GM18499 (cell line): ENCODE measurements around the gene OCEL1.
"Not testable (repeated sequence)": the region's sequence is repeated elsewhere in the genome, so short reads cannot be mapped to it uniquely, and the experiment has no call there.

Source experiments
- ATAC-seq: cut with Tn5 transposase; IDR thresholded peaks from one replicate; pipeline ENCODE4 v1.9.1; 2021; ENCODE audit warnings: moderate number of reproducible peaks; ENCODE audit not compliant: insufficient read depth, unreplicated experiment

Gene OCEL1, protein sequence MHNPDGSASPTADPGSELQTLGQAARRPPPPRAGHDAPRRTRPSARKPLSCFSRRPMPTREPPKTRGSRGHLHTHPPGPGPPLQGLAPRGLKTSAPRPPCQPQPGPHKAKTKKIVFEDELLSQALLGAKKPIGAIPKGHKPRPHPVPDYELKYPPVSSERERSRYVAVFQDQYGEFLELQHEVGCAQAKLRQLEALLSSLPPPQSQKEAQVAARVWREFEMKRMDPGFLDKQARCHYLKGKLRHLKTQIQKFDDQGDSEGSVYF

DNA sequence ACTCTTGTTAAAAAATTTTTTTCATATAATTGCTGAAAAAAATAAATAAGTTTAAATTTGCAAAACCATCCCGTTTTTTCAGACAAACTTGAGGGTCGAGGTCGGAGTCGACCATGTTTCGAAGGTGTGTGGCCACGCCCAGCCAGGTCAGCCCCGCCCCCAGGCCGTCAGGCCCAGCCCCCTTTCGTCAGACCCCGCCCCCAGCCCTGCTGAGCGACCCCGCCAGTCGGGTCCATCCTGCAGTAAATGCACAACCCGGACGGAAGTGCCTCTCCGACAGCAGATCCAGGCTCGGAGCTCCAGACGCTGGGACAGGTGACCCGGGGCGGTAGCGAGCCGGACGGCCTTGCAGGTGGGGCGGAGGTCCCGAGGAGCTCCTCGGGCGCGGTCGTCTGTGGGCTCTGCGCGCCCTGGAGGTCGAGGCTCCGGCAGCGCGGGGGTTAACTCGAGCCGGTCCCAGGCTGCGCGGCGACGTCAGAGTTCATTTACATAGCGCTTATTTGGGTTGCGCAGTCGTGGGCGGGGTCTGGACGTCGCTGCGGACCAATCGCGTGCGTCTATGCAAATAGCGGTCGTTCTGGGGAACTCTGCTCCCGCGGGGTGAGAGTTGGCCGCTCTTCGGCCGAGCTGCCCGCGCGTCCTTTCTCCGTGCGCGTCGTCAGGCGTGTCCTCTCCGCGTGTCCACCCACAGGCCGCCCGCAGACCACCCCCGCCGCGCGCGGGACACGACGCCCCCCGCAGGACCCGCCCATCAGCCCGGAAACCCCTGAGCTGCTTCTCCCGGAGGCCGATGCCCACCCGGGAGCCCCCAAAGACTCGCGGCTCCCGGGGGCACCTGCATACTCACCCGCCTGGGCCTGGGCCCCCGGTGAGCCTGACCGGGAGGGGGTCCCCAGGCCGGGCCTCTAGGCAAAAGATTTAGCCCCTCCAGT, at the start of gene OCEL1:
Gene OCEL1, plus strand, starts transcription at position 225 of the 932 bp plus-strand sequence. Its CDS starts 22 bp downstream, at position 247.
- peak; percentile 62 for ATAC-seq

DNA sequence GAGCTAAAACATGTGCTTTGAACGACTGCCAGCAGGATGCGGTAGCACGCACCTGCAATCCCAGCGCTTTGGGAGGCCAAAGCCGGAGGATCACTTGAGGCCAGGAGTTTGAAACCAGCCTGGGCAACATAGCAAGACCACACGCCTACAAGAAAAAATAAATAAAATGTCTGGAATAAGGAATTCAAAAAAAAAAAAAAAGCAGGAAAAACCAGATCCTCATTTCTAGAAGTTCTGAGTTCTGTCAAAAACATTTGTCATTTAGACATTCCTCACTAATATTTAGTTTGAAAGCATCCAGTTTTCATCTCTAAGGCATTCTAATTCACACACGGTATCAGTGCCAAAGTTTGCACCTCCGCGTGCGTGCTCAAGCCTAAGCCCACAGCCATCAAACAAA, 47.7 kb upstream of the OCEL1 start:
- no peak for ATAC-seq

DNA sequence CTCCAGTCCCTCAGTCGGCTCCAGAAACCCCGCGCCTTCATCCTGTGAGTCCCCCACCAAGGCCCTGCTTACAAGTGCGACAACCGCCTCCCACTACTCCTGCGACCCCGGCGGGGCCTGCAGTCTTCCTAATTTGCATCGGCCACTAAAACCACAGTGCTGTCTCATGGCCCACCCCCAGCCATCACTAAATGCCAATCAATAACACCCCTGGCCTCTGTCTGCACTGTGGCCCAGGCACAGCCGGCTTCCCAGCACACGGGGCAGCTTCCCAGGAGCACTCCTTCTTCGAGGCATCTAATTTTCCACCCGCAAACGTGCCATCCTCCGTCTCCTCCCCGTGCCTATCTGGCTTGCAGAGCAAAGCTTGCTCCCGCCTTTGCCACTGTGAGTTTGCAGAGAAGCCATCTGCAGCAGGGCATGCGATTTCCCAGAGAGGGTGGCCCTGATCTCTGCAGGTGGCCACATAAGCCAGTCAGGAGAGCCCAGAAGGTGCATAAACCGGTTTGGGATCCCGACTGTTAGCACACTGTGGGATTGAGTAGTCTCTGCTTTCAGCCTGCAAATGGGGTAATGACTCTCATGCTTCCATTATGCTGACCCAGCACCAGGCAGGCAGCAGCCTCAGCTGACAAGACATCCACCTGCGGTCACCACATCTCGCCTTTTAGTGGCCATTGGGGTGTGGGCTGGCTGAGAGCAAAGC, 44.9 kb upstream of the OCEL1 start:
- no peak for ATAC-seq

DNA sequence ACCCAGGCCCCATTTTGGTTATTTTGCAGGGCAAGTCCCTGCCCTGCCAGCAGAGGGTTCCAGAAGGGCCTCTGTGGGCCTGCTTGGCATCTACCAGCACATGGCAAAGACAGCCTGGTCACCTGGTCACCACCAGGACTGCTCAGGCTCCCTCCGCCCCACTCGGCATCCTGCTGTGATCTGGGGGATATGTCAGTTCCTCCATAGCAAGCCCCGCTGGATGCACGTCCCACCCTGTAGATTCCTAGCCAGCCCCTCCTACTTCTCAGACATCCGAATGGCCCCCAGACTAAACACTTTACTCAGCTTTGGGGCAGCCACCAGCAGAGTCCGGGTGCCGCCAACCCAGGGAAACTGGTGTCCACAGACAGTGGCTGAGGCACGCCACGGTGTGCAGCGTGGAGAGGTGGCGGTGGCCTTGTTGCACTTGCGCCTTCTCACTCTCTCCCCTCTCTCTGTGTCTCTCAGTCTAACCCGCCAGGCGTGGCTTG, 42.7 kb upstream of the OCEL1 start:
- ATAC-seq: no peak

DNA sequence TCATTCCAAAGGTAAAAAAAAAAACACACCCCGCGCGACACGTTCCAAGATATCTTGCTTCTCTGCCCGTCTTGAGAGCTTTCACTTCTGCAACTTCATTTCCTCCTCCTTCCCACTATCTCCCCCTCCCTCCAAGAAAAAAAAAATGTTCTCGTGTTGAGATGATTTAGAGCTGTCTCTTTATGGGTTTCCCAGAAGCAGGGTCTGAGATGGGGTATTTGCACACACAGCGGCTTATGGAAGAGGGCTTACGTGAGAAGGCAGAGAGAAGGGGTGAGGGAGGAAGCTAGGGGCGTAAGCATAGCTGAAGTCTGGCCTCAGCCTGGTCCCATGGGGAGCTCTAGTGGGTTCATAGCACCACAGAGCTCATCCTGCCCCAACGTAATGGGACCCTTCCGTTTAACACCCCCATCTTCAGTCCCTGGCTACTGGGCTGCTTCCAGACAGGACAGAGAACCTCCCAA, 42.1 kb upstream of the OCEL1 start:
- no peak for ATAC-seq

DNA sequence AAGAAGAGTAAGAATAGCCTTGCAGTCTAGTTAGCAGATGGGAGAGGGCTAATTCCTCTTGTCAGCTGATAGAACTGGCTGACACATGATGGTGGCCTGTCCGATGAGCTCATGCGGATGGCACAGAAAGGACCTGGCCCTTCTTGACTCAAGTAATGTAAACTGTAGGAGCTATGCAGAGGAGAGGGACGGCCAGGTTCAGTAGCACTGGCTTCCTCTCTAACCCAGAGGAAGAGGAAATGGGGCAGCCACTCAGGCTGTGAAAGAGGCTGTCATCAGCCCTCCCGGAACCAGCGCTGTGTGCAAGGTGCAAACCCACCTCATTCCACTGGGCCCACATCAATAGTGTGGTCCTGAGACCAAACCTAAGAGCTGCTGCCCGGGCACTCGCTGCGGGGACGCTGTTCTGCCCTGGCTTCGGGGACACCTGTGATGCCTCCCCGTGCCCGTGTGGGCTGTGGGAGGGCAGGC, 41.6 kb upstream of the OCEL1 start:
- no peak for ATAC-seq

DNA sequence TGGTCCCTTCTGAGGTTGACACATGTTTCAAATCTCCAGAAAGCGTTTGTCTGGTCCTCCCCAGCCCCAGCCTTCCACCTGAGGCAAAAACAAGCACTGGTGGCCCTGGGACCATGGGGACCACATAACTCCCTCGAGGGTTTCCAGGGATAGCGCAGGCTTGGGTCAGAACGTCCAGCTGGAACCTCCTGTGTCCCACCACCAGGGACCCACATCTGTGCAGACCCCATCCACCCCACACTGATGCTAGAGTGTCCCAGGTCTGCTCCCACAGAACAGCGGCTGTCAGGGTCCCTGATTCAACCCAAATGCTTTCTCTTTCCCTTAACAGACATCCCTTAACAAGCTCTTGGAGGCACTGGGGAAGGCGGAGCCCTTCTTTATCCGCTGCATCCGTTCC, 40.4 kb upstream of the OCEL1 start:
- no peak for ATAC-seq

DNA sequence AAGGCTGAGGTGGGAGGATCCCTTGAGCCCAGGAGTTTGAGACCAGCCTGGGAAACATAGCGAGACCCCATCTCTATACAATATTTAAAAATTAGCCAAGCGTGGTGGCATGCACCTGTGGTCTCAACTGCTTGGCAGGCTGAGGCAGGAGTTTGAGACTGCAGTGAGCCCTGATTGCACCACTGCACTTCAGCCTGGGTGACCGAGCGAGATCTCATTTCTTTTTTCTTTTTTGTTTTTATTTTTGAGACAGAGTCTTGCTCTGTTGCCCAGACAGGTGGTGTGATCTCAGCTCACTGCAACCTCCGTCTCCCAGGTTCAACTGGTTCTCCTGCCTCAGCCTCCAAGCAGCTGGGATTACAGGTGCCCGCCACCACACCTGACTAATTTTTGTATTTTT, 34.3 kb upstream of the OCEL1 start:
- ATAC-seq: not testable (repeated sequence)

DNA sequence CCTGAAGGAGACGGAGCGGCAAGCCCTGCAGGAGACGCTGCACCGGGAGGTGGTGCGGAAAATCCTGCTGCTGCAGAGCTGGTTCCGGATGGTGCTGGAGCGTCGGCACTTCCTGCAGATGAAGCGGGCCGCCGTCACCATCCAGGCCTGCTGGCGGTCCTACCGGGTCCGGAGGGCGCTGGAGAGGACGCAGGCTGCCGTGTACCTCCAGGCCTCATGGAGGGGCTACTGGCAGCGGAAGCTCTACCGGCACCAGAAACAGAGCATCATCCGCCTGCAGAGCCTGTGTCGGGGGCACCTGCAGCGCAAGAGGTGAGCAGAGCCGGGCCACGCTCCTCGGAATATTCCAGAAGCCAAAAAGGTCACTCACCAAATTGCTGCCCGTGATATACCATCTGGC, 33.3 kb upstream of the OCEL1 start:
- no peak for ATAC-seq

DNA sequence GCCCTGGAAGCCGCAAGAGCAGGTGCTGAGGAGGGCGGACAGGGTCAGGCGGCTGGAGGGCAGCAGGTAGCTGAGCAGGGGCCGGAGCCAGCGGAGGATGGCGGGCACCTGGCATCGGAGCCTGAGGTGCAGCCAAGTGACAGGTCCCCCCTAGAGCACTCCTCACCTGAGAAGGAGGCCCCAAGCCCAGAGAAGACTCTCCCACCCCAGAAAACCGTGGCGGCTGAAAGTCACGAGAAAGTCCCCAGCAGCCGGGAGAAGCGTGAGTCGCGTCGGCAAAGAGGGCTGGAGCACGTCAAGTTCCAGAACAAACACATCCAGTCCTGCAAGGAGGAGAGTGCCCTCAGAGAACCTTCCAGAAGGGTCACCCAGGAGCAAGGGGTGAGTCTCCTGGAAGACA, 31.4 kb upstream of the OCEL1 start:
- ATAC-seq: no peak

DNA sequence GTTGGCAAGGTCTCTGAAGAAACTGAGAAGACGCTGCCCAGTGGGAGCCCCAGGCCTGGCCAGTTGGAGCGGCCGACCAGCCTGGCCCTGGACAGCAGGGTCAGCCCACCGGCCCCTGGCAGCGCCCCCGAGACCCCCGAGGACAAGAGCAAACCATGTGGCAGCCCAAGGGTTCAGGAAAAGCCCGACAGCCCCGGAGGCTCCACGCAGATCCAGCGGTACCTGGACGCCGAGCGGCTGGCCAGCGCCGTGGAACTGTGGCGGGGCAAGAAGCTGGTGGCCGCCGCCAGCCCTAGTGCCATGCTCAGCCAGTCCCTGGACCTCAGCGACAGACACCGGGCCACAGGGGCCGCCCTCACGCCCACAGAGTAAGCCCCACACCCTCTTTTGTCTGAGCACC, 30.9 kb upstream of the OCEL1 start:
- ATAC-seq: no peak

DNA sequence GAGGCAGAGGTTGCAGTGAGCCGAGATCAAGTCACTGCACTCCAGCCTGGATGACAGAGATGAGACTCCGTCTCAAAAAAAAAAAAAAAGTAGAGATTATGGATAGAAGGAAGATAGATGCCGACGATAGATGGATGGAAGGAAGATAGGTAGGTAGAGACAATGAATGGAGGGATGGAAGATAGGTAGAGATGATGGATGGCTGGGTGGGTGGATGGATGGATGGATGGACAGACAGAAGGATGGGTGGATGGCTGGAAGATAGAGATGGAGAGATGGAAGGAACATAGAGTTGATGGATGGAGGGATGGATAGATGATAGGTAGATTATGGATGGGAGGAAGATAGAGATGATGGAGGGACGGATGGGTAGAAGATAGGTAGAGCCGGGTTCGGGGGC, 29.4 kb upstream of the OCEL1 start:
- no peak for ATAC-seq

DNA sequence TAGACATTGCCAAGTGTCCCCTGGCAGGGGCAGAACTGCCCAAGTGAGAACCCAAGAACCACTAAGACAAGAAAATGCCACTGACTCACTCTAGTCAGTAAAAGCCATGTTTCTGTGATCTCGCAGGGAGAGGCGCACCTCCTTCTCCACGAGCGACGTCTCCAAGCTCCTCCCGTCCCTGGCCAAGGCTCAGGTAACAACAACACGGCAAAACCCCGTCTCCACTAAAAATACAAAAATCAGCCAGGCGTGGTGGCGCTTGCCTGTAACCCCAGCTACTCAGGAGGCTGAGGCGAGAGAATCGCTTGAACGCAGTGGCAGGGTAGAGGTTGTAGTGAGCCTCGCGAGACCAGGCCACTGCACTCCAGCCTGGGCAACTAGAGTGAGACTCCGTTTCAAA, 28.4 kb upstream of the OCEL1 start:
- no peak for ATAC-seq

DNA sequence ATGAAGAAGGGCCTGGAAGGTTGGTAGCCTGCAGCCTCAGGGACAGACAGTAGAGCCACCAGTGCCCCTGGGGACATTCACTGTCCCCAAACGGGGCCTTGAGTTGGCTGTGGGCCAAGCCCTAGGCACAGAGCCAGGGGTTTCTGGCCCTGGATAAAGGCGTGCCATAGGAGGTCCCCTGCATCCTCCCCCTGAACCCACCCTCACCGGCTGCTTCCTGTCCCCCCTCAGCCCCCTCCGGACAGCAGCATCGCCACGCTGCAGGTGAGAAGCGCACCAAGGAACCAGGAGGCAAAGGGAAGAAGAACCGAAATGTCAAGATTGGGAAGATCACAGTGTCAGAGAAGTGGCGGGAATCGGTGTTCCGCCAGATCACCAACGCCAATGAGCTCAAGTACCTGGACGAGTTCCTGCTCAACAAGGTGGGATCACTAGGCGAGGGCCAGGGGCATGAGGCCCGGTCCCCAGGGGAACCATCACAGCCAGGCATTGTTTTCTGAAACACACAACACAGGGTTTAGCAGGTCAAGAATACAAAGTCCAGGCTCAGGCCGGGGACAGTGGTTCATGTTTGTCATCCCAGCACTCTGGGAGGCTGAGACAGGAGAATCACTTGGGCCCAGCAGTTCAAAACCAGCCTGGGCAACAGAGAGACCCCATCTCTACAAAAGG, 25.5 kb upstream of the OCEL1 start:
- ATAC-seq: no peak

DNA sequence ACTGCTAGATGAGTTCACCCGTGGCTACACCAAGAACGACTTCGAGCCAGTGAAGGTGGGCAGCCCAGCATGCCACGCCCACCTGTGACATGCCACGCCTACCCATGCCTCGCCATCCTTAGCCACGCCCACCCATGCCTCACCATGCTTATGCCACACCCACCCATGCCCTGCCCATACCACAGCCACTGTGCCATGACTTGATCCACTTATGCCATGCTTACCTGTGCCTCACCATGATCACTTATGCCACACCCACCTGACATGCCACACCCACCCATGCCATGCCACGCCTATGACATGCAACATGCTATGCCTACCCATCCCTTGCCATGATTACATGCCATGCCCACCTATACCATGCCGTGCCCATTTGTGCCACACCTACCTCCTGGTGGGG, 23.8 kb upstream of the OCEL1 start:
- ATAC-seq: no peak

DNA sequence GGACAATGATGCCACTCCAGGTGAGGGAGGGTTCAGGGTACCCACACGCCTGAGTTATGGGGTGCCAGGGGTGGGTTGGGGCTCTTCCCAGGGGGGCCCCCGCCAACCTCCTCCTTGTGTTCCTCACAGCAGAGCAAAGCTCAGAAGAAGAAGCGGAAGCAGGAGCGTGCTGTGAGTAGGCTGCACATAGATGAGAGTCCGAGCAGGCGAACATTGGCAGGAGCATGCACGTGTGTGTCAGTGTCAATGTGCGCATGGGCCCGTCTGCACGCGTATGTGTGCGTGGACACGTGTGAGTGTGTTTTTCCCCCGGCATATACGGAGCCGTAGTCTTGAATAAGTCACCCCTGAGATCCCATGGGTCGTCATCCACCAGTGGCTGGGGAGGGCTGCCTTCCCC, 23.3 kb upstream of the OCEL1 start:
- no peak for ATAC-seq

DNA sequence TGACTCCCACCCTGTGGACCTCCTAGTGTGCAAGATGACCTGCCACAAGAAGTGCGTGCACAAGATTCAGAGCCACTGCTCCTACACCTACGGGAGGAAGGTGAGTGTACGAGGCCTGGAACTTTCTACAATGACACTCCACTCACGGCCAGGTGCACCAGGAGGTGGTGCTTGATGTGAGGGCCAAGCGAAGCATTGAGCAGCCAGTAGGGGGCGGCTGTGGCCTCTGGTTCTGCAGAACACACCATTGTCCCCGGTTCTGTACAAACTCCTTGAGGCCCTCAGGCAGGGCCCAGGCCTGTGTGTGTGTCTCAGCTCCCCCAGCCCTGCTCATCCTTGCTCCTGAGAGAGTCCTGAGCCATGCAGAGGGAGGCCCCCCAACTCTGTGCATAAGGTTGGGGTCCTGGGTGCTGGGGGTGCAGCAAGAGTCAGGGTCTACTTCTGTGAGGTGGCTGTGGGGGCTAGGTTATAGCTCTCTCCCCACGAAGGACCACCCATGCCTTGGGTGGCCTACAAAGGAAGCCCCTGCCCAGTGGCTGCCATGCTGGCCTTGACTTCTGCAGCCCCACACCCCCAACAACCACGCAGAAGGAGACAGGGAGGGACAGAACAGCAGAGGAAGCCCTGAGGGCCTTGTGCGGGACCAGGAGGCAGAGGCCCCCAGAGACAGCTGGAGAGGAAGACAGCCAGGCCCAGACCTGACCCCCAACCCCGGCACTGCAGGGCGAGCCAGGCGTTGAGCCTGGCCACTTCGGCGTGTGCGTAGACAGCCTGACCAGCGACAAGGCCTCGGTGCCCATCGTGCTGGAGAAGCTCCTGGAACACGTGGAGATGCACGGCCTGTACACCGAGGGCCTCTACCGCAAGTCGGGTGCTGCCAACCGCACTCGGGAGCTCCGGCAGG, 20.5 kb upstream of the OCEL1 start:
- no peak for ATAC-seq

DNA sequence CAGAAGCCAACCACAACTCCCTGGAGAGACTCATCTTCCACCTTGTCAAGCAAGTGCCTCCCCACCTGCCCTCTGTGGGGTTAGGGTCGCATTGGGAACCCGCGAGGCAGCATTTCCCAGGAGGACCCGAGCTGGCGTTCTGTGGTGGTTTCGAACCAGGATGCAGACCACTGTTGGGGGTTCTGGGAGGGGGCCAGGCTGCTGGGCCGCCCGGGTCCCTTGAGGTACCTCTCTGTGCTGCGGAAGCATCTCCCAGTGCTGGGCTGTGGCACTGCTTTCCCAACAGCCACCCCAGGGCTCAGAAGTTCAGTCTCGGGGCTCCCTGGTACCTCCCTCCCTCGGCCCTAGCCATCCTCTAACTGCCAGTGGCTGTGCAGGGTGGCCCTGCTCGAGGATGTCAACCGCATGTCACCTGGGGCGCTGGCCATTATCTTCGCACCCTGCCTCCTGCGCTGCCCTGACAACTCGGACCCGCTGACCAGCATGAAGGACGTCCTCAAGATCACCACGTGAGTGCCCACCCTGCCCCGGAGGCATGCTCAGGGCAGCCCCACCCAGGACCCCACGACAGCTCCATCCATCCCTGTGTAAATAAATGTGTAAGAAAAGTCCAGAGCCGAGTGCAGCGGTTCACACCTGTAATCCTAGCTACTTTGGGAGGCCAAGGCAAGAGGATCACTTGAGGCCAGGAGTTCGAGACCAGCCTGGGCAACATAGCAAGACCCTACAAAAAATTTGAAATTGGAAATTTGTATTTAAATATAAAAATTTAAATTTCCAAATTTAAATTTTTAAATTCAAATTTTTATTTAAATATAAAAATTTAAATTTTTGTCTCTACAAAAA, 19.1 kb upstream of the OCEL1 start:
- ATAC-seq: no peak
